GM12864 (cell line): ENCODE results near the gene CAMSAP1.

Source experiments
- DNase-seq: peaks from one replicate; pipeline ENCODE4 v3.0.0-alpha.2; 2011; ENCODE audit warnings: low read depth
- H3K4me3 ChIP-seq: 2 replicates; pipeline ENCODE4 v1.5.1; 2011; ENCODE audit warnings: mild to moderate bottlenecking, low read depth, low read length, control low read depth
- TF ChIP-seq, protein P1 (sequence below): IDR thresholded peaks from 2 replicates; pipeline ENCODE4 v1.5.1; 2011; ENCODE audit warnings: low read depth, mild to moderate bottlenecking, moderate library complexity, low read length, control low read depth, inconsistent platforms; ENCODE audit errors: missing control alignments

CAMSAP1 gene

DNA sequence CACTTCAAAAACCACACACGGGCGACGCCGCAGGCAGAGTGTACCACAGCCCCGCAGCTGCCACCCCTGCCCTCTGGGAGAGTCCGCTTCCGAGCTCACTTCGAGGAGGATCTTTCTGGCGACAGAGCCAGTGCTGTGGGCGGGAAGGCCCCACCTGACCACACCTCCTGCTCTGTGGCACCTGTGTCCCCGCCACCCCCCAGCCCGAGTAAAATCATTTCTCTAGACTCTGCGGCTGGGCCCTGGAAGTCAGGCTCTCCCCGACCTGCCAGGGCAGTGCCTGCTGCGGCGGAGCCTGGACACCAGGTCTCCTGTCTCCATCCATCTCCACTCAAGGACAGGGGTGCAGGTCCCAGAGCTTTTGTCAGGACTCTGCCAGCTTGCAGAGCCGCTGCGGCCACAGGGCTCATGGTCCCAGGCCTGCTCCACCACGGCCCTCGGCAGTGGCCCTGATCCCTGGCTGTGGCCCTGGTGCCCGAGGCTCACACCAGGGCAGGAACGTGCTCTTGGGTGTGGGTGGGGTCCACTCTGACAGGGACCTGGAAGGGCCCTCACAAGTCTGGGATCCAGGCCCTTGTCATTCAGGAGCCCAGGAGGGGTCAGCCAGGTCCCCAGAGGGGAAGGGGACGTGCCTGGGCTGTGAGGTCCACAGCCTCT lies 20.9 kb upstream of the CAMSAP1 start:
- no peak for DNase-seq
- H3K4me3 ChIP-seq = no peak overlapping the region
- TF ChIP-seq, protein P1, sequence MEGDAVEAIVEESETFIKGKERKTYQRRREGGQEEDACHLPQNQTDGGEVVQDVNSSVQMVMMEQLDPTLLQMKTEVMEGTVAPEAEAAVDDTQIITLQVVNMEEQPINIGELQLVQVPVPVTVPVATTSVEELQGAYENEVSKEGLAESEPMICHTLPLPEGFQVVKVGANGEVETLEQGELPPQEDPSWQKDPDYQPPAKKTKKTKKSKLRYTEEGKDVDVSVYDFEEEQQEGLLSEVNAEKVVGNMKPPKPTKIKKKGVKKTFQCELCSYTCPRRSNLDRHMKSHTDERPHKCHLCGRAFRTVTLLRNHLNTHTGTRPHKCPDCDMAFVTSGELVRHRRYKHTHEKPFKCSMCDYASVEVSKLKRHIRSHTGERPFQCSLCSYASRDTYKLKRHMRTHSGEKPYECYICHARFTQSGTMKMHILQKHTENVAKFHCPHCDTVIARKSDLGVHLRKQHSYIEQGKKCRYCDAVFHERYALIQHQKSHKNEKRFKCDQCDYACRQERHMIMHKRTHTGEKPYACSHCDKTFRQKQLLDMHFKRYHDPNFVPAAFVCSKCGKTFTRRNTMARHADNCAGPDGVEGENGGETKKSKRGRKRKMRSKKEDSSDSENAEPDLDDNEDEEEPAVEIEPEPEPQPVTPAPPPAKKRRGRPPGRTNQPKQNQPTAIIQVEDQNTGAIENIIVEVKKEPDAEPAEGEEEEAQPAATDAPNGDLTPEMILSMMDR = no peak

- TF ChIP-seq, protein P1 = no peak
- DNase-seq = no peak
- H3K4me3 ChIP-seq = no peak overlapping the region
These were observed 20.1 kb upstream of the CAMSAP1 start for GRCh38 chr9:135927195-135928013.

DNA sequence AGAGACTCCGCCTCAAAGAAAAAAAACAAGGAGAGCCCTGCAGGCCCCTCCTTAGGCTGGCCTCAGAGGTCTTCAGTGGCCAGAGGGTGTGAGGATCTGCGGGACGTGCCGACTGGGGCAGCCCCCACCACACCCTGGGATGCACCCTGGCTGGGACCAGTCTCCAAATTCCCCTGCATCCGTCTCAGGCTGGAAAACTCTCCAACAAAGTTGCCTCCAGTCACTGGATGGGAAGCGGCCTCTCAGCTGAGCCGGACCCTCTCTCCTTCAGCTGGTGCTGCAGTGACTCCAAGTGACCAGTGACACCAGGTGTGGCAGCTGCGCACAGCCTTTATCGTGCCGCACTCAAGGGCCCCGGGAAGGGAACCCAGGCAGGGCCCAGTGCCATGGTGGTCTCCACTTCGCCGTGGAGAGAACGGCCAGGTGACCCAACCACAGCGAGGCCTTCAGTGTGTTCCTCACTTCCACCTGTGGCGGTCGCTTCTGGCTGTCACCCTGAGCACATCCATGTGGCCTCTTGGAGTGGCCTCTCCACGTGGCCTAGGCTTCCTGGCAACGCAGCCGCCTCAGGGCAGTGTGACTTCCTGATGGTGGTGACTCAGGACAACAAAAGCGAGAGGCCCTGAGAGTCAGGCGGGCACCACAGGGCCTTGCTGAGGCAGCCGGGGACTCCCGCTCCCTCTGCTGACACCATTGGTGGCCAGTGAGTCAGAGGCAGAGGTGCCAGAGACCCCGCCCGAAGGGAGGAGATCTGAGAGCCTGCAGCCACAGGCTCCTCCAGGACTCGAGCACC lies 19.3 kb upstream of the CAMSAP1 start:
- no peak for DNase-seq
- TF ChIP-seq, protein P1 = no peak

GRCh38 chr9:135925496-135926133 lies 18.3 kb upstream of the CAMSAP1 start:
- no peak overlapping the region for H3K4me3 ChIP-seq
- TF ChIP-seq, protein P1 = no peak
- DNase-seq = no peak

More for the DNA sequence above, 19.3 kb upstream of the CAMSAP1 start:
- H3K4me3 ChIP-seq = no peak overlapping the region

DNA sequence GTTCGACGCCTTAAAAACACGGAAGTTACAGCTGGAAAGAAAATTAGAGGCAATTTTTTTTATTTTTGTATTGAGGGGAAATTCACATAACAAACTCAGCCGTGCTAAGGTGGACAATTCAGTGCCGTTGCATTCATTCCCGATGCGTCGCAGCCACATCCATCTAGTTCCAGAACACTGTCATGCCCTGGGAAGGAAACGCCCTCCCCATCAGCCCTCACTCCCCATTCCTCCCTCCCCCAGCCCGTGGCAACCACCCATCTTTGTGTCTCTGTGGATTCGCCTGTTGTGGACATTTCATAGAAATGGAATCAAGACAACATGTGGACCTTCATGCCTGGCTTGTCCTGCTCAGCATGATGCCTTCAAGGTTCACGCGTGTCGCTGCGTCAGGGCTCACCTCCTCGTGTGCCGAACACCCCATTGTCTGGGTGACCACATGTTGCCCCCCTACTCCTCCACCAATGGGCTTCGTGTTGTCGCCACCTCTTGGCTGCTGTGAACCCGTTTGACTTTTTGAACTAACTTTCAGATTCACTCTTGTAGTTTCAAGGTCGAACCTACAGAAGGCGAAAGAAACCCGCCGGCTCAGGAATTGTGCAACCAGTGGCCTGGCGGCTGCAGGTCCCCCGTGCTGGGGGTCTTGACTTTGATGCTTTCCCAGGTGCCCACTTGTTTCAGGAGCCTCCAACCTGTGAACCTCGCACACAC lies 17.4 kb upstream of the CAMSAP1 start:
- TF ChIP-seq, protein P1 = no peak
- no peak for DNase-seq
- no peak overlapping the region for H3K4me3 ChIP-seq

GRCh38 chr9:135923508-135923907 lies 16.2 kb upstream of the CAMSAP1 start:
- no peak for DNase-seq
- H3K4me3 ChIP-seq = no peak overlapping the region
- TF ChIP-seq, protein P1 = no peak
